Measurements from ENCODE around the gene SHFL.

Gene SHFL

GRCh38 chr19:10070730-10071446, 15.2 kb upstream of the SHFL start:
- Histone ChIP-seq H4K20me1 (ENCODE audit: control insufficient read depth, insufficient read depth, low read depth, low read length) (no peaks in the 10 kb centered on the region), H3K4me2 (ENCODE audit: low read length) (no peak overlapping the region), H3F3A (ENCODE audit: control insufficient read depth, insufficient read depth) (no peaks in the 10 kb centered on the region), H3K27ac (ENCODE audit: low read depth, low read length) (no peak overlapping the region), H3K4me1 (ENCODE audit: control insufficient read depth, low read length) (no peaks in the 10 kb centered on the region), H3K27me3 (ENCODE audit: control insufficient read depth, low read length) (peaks cover 13% of the 10 kb centered on the region; the same call in 1 of the 2 replicates), H3K79me2 (ENCODE audit: control insufficient read depth, low read length) (no peaks in the 10 kb centered on the region), H3K9me2 (replicated peaks; ENCODE audit: control insufficient read depth, low read length) (no peaks in the 10 kb centered on the region), H3K4me3 (ENCODE audit: low read length) (no peak overlapping the region), H3K9me3 (ENCODE audit: control insufficient read depth, insufficient read depth, low read length) (peaks cover 13% of the 10 kb centered on the region), H3K36me3 (ENCODE audit: control insufficient read depth, low read length) (no peaks in the 10 kb centered on the region)
- TF ChIP-seq CTCF (IDR thresholded peaks at IDR 0.05; ENCODE audit: low read depth, low read length, poor library complexity, severe bottlenecking): no peak
- TF ChIP-seq EZH2phosphoT487 (IDR thresholded peaks at IDR 0.05; ENCODE audit: borderline replicate concordance, low read length): no peak

- H4K20me1 ChIP-seq (ENCODE audit: control insufficient read depth, insufficient read depth, low read depth, low read length): no peaks in the 10 kb centered on the region
- H3K79me2 ChIP-seq (ENCODE audit: control insufficient read depth, low read length): no peaks in the 10 kb centered on the region
- peaks cover 6% of the 10 kb centered on the region for H3K27me3 ChIP-seq (ENCODE audit: control insufficient read depth, low read length)
- H3K4me2 ChIP-seq (ENCODE audit: low read length): no peak overlapping the region
- H3K27ac ChIP-seq (ENCODE audit: low read depth, low read length): no peak overlapping the region
- no peaks in the 10 kb centered on the region for H3K4me1 ChIP-seq (ENCODE audit: control insufficient read depth, low read length)
- H3F3A ChIP-seq (ENCODE audit: control insufficient read depth, insufficient read depth): no peaks in the 10 kb centered on the region
- TF ChIP-seq EZH2phosphoT487 (IDR thresholded peaks at IDR 0.05; ENCODE audit: borderline replicate concordance, low read length) (no peak), CTCF (IDR thresholded peaks at IDR 0.05; ENCODE audit: low read depth, low read length, poor library complexity, severe bottlenecking) (peak; percentile 74)
- no peaks in the 10 kb centered on the region for H3K9me2 ChIP-seq (replicated peaks; ENCODE audit: control insufficient read depth, low read length)
- H3K4me3 ChIP-seq (ENCODE audit: low read length): no peak overlapping the region
- no peaks in the 10 kb centered on the region for H3K36me3 ChIP-seq (ENCODE audit: control insufficient read depth, low read length)
- H3K9me3 ChIP-seq (ENCODE audit: control insufficient read depth, insufficient read depth, low read length): peaks cover 13% of the 10 kb centered on the region
Measured at GRCh38 chr19:10074153-10074552, 12.0 kb upstream of the SHFL start.

GRCh38 chr19:10076535-10076934, 9.6 kb upstream of the SHFL start:
- Histone ChIP-seq H3K4me2 (ENCODE audit: low read length) (no peak overlapping the region), H3K36me3 (ENCODE audit: control insufficient read depth, low read length) (no peaks in the 10 kb centered on the region), H3K79me2 (ENCODE audit: control insufficient read depth, low read length) (no peaks in the 10 kb centered on the region), H3K4me1 (ENCODE audit: control insufficient read depth, low read length) (no peaks in the 10 kb centered on the region), H3K4me3 (ENCODE audit: low read length) (no peak overlapping the region), H3K9me3 (ENCODE audit: control insufficient read depth, insufficient read depth, low read length) (peaks cover 13% of the 10 kb centered on the region), H3F3A (ENCODE audit: control insufficient read depth, insufficient read depth) (no peaks in the 10 kb centered on the region), H3K27ac (ENCODE audit: low read depth, low read length) (no peak overlapping the region), H4K20me1 (ENCODE audit: control insufficient read depth, insufficient read depth, low read depth, low read length) (no peaks in the 10 kb centered on the region), H3K27me3 (ENCODE audit: control insufficient read depth, low read length) (peaks cover 4% of the 10 kb centered on the region; the same call in 1 of the 2 replicates), H3K9me2 (replicated peaks; ENCODE audit: control insufficient read depth, low read length) (no peaks in the 10 kb centered on the region)
- TF ChIP-seq EZH2phosphoT487 (IDR thresholded peaks at IDR 0.05; ENCODE audit: borderline replicate concordance, low read length) (no peak), CTCF (IDR thresholded peaks at IDR 0.05; ENCODE audit: low read depth, low read length, poor library complexity, severe bottlenecking) (no peak)

Measured in DOHH2 (cell line).